CD4-positive, alpha-beta T cell treated with Interleukin-1 beta for 1 hour (primary cell): ENCODE measurements around the gene DHRS13.
"Not testable (repeated sequence)": the region's sequence is repeated elsewhere in the genome, so short reads cannot be mapped to it uniquely, and the experiment has no call there.

Source experiments
- DNase-seq, 2 donors: peaks; one replicate each; pipeline ENCODE4 v3.0.0-alpha.2; 2020 to 2022

DHRS13 gene

GRCh38 chr17:28935744-28936460 lies 33.0 kb upstream of the DHRS13 start:
- DNase-seq = no peak

GRCh38 chr17:28934508-28934907 lies 31.6 kb upstream of the DHRS13 start:
- DNase-seq = not testable (repeated sequence)

GRCh38 chr17:28929787-28930186 lies 26.9 kb upstream of the DHRS13 start:
- no peak for DNase-seq

- peak; percentile 26 to 45 for DNase-seq
Observed at GRCh38 chr17:28928061-28928460, 25.2 kb upstream of the DHRS13 start.

- DNase-seq = no peak
Observed at GRCh38 chr17:28926786-28927185, 23.9 kb upstream of the DHRS13 start.

GRCh38 chr17:28926366-28926765 lies 23.5 kb upstream of the DHRS13 start:
- DNase-seq = no peak

DNA sequence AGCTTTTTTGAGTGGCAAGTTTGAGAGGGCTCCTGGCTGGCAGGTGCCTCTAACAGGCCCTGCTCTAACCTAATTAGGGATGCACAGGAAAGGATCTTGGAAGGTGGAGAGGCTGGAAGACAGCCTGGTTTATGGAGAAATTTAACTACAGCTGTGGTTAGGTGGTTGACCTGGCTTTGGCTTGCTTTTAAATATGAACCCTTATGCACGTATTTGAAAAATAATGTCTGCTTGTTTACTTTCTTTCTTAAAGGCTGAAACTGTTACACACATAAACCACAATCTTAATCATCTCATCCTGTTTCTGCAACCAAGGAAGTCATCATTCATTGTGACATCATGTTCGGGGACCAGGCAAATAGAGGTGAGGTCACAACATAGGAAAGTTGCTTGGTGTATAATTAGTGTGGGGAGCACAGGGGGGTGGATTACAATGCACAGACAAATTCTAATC lies 23.1 kb upstream of the DHRS13 start:
- peak; percentile 80 to 90 for DNase-seq

DNA sequence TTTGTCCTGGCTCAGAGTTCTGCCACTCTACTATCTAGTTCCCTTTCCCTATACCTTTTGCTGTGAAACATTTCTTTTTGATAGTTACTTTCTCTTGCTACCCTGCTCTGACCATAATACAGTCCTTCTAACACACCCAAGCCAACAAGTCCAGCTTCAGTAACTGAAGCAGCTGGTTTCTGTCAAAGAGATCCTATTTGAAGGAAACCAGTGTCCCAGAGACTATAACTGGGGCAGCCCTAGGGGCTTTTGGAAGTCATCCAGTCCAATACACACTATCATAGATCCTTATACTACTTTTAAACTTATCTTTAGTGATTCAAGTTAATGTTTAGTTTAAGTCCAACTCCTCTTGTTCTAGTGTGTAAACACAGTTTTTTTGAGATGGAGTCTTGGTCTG lies 17.3 kb upstream of the DHRS13 start:
- no peak for DNase-seq

DNA sequence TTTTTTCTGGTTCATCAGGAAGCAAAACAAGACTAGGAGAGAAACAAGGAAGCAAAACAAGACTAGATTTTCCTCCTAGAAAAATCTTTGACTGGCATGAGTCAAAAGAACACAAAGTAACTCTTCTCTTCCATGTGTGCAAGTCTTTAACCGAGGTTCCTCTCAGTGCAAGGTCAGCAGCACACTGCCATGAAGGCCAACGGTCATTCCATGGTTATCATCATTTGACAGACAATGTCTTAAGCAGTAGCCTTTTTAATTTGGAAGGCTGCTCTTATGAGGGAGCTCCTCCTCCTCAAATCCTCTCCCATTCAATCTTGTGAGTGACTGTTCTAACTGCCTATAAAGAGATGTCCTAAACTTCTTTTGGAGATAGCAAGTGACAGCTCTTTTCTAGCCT lies 15.4 kb upstream of the DHRS13 start:
- no peak for DNase-seq

- no peak for DNase-seq
Observed at GRCh38 chr17:28917465-28917864, 14.6 kb upstream of the DHRS13 start.

DNA sequence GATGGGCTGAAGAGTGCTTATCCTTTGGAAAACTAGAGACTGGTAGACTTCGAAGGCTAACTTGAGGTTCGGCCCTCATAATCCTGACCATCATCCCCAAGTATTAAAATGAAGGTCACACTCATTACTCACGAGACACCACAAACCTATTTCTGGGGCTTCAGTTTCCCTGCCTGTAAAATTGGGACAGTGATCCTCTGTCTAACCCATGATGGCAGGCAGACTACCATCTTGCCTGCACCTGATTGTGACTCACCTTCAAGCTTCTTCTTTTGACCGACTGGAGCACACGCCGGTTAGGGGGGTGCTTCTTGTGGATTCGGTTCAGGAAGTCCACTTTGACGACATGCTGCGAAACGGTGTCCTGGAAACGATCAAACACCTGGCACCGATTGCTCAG lies 14.2 kb upstream of the DHRS13 start:
- no peak for DNase-seq

- peak; percentile 51 to 65 for DNase-seq
Observed at GRCh38 chr17:28916302-28916934, 13.5 kb upstream of the DHRS13 start.

GRCh38 chr17:28912938-28913333 lies 10.1 kb upstream of the DHRS13 start:
- DNase-seq = no peak

- no peak for DNase-seq
Observed at GRCh38 chr17:28912281-28912937, 9.5 kb upstream of the DHRS13 start.

- DNase-seq = no peak
Observed at GRCh38 chr17:28911411-28912045, 8.6 kb upstream of the DHRS13 start.

DNA sequence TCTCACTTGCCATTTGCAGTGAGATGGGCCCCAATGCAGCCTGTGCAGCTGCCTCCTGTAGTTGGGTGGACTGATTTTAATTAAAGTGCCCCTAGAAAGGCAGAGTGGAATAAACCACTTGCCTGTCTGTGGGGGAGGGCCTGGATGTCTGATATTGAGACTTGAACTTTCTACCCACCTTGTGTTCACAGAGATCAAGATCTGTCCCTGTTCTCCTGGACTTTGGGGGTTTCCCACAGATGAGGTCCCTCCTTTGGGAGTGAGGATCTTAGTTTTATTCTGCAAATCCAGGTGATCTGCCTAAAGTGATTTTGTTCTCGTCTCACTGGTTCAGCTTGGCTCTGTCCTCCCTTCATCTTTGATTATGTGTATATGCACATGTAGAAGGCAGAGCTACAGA lies 7.7 kb upstream of the DHRS13 start:
- no peak for DNase-seq

- no peak for DNase-seq
Observed at GRCh38 chr17:28908640-28909167, 5.8 kb upstream of the DHRS13 start.

DNA sequence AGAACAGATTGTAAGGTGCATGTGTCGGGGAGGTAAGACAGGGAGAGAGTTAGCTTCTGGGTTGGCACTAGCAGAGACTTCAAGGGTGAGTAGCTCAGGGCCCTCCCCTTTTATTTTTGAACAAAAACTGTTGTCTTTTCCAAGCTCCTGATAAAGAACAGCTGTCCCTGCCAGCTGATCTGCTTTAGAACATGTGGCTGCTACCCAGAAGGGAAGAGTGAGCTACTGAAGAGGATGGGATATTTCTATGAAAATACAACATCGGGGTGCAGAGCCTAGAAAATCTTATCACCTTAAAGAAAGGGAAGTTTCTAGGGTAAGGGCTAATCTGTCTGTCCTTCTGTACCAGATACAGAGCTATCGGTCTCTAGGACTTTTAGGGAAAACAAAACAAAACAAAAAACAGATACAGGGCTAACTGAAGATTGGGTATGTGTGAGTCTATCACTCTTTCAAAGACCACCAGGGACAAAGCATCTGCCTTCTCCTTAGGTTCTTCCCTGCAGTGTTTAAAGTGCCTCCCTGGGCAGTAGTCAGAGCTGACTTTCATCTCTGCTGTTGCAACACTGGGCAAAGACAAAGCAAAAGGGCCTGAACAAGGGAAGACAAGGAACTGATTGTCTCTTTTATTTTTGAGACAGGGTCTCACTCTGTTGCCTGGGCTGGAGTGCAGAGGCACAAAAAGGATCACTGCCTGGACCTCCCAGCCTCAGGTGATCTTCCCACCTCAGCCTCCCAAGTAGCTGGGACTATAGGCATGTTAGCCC lies 5.0 kb upstream of the DHRS13 start:
- DNase-seq = no peak

DNA sequence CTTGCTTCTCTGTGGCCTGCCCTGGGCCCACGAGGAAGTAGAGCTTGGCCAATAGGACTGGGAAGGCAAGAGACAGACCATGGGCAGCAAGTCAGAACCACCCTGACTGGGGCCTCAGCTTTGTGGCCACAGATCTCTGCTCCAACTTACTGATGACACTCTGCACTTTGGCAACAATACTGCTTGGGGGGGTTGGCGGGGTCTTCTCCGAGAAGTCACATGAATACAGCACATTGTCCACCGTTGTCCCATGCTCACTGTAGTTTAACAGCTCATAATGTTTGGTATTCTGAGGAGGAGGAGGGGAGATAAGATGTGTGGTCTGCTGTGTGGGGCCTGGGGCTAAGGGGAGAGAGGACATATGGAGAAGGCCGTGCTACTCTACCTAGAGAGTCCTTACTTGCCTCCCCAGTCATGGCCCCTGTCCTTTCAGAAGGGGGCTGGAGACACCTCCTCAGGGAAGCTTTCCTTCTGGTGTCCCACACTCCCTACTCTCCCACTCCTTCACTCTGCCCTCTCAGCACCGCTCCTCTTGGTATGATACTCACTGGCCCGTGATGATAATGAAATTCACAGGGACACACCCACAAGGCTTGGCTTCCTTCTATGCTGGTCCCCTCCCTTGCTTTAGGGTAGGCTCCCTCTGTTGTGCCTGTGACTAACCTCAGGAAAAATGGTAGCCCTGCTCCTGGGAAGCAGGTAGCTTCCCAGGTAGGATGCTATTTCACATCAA lies 4.0 kb upstream of the DHRS13 start:
- no peak for DNase-seq

GRCh38 chr17:28906276-28906675 lies 3.4 kb upstream of the DHRS13 start:
- DNase-seq = no peak

GRCh38 chr17:28904800-28905199 lies 1.9 kb upstream of the DHRS13 start:
- no peak for DNase-seq

GRCh38 chr17:28903546-28903841 lies 615 bp upstream of the DHRS13 start:
- not testable (repeated sequence) for DNase-seq
